Colon (tissue), 2 donors: ENCODE results near the gene CTCF.

ENCODE experiments used
- FAIRE-seq: peaks from 2 replicates; lab custom pipeline; 2012; peaks lifted over from hg19 to GRCh38; lab: Jason Lieb, UNC
- donor health status: control.
- donor health status: control.

CTCF gene

DNA sequence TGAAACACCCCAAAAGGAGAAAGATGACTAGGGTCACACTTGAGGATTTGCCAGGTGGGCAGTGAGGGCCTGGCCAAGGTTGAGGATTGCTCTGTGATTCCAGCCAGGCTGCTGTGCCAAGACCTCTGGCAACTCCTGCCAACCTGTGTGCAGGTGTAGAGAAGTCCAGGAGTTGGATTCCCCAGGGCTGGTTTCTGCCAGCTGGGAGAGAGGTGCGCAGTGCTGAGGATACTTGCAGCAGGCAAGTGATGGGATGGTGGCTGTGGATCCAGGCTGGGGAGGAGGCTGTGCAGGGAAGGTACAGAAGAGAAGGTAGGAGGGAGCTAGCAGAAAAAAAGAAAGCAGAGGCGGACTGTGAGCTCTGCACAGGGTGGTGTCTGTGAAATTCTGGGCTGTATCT lies 27.1 kb upstream of the CTCF start:
- FAIRE-seq = no peak

DNA sequence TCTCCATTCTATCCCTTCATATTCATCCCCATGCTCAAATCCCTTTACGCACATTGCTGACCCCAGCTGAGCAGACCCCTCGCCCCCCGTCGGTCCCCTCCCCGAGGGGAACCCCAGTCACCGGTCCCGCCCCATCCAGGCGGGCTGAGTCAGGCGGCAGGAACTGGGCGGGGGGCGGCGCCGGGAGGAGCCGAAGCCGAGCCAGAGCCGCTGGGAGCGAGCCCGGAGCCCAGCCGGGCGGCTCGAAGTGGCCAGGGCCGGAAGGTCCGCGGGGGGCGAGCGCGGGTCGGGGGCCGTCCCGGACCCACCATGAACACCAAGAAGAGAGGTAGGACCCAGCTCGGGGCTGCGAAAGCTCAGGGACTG lies 25.1 kb upstream of the CTCF start:
- FAIRE-seq = no peak

DNA sequence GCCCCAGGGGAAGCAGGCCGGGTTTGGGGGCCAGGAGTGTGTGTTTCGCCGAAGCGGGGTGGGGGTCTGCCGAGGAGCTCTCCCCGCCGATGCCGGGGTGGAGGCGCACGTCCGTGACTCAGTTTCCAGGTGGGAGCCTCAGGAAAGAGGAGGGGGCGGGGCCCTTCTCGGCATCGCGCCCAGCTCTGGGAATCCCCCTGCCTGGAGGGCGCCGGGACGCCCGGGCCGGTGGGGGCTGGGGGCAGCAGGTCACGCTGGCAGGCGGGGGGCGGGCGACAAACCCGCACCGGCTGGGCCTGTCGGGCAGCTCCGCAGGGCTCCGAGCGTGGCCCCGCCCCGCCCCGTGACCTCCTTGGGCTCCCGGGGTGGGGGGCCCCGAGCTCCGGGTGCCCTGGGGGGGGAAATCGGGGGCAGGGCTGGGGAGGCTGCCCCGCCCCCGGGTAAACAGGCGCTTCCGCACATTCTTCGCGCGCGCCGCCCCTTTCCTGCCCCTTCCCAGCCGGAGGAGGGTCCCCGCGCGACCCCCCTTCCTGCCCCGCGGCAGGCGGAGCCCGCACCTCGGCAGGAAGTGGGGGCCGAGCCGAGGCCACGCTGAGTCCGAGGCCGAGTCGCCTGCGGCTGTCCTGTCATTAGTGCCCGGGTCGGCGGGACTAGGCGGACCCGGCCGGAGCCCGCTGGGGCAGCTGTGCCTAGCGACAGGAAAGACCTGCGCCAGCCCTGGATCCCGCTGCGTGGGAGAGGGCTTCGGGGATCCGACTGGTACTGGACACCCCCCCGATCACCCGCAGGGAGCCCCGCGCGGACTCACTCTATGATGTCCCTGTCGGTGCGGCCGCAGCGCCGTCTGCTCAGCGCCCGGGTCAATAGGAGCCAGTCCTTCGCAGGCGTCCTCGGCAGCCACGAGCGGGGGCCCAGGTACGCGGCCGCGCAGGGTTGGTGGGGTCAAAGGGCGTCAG lies 24.4 kb upstream of the CTCF start:
- no peak for FAIRE-seq

DNA sequence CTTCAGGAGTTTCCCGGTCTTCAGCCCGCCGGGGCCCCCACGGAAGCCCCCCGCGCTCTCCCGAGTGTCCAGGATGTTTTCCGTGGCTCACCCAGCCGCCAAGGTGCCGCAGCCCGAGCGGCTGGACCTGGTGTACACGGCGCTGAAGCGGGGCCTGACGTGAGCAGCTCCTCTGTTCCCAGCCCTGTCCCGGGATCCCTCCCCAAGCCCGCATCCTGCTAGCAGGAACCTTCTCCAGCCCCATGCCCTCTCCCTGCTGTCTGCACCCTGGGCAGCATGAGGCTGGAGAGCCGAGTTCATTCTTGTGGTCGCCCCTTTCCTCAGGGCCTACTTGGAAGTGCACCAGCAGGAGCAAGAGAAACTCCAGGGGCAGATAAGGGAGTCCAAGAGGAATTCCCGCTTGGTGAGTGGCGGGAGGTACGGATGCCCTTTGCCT lies 23.6 kb upstream of the CTCF start:
- no peak for FAIRE-seq

DNA sequence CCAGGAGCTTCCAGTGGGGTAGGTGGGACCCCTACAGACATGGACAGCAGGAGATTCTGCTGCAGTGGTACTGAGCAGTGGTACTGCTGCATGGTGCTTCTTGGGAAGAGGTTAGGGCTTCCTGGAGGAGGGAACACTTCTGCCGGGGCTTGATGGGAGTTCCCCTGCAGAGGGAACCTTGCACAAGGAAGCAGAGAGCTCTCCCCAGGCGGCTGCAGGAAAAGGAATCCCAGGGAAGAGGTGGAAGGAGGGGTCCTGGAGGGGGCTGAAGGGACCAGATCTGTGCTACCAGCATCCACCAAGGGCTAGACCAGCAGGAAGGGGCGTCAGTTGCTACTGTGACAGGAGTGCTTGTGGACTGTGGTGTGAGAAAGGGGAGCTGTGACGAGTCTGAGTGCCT lies 23.1 kb upstream of the CTCF start:
- FAIRE-seq = no peak

DNA sequence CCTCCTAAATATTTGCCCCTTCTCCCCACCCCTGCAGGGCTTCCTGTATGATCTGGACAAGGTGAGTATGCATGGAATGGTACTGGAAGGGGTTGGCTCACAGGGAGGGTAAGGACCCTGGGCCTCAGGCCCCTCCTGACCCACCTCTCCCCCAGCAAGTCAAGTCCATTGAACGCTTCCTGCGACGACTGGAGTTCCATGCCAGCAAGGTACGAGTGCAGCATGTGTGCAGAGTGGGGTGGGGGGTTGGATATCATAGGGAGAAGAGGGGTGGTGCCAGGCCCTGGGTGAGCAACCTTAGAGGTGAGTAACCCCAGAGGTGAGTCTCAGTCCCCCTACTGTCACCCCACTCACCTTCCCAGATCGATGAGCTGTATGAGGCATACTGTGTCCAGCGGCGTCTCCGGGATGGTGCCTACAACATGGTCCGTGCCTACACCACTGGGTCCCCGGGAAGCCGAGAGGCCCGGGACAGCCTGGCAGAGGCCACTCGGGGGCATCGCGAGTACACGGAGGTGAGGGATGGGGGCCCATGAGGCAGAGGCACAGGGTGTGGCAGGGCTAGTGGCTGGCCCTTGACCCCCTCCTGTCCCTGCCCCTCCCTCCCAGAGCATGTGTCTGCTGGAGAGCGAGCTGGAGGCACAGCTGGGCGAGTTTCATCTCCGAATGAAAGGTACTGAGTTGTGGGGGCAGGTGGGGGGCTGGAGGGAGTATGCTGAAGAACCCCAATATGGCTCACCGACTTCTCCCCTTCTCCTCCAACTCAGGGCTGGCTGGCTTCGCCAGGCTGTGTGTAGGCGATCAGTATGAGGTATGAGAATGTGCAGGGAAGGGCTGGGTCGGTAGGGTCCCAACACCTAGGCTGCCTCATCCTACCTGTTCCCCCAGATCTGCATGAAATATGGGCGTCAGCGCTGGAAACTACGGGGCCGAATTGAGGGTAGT lies 22.4 kb upstream of the CTCF start:
- FAIRE-seq = no peak

DNA sequence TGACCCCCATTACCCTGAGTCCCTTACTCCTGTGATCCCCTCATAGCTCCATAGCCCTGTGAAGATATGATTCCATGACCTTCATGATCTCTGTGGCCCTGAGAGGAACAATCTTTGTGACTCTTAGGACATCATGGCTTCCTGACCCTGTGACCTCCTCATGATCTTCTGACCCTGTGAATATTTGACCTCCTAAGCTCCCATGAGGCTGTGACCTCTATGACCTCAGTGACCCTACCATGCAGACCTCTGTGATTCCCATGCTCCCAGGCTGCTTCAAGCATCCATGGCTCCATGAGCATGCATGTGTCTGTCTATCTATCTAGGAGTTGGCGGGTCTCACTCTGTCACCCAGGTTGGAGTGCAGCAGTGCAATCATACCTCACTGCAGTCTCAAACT lies 21.6 kb upstream of the CTCF start:
- FAIRE-seq = no peak

DNA sequence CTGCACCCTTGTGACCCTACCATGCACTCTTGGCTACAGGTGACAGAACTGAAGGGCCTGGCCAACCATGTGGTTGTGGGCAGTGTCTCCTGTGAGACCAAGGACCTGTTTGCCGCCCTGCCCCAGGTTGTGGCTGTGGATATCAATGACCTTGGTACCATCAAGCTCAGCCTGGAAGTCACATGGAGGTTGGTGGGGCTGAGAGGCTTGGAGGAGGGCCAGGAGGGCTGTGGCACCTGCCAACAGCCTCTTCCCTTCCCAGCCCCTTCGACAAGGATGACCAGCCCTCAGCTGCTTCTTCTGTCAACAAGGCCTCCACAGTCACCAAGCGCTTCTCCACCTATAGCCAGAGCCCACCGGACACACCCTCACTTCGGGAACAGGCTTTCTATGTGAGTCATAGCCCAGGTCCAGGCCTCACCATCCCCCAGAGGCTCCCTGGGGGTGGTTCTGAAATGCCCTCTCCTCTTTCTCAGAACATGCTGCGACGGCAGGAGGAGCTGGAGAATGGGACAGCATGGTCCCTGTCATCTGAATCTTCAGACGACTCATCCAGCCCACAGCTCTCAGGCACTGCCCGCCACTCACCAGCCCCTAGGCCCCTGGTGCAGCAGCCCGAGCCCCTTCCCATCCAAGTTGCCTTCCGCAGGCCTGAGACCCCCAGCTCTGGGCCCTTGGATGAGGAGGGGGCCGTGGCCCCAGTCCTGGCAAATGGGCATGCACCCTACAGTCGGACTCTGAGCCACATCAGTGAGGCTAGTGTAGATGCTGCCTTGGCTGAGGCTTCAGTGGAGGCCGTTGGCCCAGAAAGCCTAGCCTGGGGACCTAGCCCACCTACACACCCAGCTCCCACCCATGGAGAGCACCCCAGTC lies 20.7 kb upstream of the CTCF start:
- no peak for FAIRE-seq

DNA sequence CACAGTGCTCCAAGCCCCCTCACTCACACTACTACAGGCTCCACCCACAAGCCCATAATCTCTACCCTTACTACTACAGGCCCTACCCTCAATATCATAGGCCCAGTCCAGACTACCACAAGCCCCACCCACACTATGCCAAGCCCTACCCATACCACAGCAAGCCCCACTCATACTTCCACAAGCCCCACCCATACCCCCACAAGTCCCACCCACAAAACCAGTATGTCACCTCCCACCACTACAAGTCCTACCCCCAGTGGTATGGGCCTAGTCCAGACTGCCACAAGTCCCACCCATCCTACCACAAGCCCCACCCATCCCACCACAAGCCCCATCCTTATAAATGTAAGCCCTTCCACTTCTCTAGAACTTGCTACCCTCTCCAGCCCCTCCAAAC lies 19.9 kb upstream of the CTCF start:
- no peak for FAIRE-seq

DNA sequence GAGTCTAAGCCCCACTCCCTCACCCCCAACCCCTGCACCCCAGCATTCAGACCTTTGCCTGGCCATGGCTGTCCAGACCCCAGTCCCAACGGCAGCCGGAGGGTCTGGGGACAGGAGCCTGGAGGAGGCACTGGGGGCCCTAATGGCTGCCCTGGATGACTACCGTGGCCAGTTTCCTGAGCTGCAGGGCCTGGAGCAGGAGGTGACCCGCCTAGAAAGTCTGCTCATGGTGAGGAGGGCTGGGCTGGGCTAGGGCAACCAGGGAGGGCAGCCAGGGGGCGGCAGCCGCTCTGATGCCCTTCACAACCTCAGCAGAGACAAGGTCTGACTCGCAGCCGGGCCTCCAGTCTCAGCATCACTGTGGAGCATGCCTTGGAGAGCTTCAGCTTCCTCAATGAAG lies 19.3 kb upstream of the CTCF start:
- no peak for FAIRE-seq

DNA sequence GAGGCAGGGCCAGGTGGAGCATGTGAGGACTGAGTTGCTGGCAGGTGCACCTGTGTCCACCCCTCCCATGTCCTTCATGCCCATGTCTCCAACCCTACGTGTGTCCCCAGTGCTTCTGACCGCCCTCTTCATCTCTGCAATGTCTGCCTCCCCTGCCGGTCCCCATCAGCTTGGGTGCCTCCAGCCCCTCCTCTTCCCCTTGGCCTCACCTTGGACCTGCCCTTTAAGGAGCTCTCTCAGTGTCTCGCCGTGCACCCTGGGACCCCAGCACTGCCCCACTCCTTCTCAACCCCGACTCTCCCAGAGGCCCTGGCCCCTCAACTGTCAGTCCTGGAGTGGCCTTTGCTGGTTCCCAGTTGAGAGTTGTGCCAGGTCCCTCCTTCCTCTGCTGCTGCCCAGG lies 18.7 kb upstream of the CTCF start:
- FAIRE-seq = no peak

DNA sequence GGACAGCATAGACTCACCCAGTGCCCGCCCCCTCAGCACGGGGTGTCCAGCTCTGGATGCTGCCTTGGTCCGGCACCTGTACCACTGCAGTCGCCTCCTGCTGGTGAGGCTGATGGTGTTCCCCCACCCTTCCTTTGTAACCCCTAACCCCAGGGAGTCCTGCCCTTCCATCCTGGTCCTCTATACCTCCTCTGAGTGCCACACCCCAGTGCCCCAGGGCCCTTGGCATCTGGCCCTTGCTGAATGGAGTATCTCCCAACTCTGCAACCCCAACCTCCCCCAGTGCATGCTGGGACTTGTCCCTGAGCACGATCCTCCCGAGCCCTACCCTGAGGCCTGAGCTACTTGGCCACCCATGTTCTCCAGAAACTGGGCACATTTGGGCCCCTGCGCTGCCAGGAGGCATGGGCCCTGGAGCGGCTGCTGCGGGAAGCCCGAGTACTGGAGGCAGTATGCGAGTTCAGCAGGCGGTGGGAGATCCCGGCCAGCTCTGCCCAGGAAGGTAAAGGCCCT lies 17.9 kb upstream of the CTCF start:
- no peak for FAIRE-seq

DNA sequence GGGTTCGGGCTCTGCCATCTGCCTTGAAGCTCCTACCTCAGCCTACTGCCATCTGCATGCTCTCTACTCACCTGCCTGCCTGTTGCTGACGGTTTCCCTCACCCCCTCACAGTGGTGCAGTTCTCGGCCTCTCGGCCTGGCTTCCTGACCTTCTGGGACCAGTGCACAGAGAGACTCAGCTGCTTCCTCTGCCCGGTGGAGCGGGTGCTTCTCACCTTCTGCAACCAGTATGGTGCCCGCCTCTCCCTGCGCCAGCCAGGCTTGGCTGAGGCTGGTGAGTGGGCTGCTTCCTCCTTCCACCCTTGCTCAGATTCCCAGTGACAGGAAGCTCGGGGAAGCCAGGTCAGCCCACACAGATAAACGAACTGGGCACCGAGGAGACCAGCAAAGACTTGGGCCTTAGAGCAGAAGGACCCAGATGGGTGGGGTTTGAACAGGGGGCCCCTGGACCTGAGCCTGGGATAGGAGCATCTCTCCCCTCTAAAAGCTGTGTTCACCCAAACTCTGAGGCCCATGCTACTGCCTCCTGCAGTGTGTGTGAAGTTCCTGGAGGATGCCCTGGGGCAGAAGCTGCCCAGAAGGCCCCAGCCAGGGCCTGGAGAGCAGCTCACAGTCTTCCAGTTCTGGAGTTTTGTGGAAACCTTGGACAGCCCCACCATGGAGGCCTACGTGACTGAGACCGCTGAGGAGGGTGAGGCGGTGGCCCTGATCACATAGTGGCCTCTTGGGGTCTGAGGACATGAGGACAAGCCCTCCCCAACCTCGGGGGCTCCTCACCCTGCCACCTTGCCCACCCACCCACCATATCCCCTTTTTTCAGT lies 17.3 kb upstream of the CTCF start:
- no peak for FAIRE-seq

DNA sequence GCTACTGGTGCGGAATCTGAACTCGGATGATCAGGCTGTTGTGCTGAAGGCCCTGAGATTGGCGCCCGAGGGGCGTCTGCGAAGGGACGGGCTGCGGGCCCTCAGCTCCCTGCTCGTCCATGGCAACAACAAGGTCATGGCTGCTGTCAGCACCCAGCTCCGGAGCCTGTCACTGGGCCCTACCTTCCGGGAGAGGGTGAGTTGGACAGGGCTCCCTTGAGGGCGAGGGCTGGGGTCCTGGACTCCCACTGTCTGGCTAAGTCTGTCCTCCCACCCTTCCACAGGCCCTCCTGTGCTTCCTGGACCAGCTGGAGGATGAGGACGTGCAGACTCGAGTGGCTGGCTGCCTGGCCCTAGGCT lies 16.7 kb upstream of the CTCF start:
- FAIRE-seq = no peak

DNA sequence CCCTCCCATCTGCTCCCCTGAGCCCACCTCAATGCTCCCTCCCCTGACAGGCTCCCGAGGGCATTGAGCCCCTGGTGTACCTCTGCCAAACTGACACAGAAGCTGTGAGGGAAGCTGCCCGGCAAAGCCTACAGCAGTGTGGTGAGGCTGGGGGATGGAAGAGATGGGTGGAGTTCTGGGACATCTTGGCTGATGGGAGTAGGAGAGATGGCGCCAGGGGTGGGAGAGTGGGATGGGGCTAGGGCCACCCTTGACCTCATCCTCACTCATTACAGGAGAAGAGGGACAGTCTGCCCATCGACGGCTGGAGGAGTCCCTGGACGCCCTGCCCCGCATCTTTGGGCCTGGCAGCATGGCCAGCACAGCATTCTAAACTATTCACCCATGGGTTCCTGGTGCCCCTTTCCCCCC lies 16.2 kb upstream of the CTCF start:
- FAIRE-seq = no peak

DNA sequence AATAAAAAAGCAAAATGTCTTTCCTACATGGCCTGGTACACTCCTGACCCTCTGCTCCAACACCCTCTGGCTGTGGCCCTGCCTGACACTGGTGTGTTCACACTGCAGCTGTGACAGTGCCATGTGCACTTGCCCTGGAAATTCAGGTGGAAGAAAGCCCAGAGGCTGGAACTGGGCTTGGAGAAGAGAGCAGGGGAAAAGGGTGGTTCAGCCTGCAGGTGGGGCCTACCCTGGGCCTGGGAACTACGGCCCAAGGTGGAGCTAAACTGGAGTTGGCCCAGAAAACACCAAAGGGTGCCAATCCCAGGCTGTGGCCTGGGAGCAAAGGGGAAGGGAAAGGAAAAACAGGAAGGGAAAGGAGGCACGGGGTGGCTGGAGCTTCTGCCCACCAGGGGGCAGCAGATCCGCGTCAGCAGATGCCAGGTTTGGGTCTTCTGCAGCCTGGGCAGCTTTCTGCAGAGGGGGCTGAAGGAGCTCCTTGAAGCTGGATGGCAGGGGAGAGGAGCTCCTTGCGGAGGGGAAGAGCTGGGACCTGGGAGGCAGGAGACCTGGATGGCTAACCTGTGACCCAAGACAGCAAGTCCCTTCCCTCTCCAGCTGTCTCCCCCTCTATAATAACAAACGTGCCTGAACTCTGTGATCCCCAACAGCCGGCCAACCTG lies 15.4 kb upstream of the CTCF start:
- FAIRE-seq = no peak

DNA sequence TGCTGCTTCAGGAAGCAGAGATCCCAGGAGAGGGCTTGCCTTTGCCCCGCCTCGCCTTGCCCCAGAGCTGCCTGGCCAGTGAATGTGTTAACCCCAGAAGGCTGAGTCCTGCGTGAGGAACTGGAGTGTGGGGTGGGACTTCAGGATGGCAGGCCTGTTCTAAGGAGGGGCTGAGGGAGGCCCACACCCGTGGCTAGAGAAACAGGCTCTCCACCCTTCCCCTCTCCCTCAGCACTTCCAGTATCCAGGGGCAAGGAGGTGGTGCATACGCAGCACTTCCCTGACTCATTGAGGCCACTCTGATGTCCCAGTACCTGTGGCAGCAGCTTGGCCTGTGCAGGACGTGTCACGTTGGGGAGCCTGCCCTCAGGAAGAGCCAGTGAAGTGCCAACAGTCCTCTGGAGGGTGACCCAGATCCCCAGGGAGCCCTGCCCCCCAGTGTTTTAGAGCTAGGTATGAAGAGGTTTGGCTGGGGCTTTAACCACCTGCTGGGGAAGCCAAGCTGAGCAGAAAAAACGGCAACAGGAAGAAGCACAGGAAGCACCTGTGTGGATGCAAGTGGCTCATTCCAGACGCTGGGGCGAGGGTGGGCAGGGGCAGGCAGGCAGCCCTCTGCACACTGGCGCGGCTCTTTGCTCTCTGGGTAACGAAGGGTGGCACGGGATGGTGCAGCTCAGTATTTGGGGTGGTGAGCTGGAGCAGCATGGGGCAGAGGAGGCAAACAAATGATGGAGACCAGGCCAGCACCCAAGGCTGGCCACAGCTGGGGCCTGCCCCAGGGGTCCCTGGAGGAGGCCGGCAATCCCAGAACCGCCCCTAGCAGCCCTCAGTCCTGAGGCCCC lies 14.7 kb upstream of the CTCF start:
- FAIRE-seq = no peak

DNA sequence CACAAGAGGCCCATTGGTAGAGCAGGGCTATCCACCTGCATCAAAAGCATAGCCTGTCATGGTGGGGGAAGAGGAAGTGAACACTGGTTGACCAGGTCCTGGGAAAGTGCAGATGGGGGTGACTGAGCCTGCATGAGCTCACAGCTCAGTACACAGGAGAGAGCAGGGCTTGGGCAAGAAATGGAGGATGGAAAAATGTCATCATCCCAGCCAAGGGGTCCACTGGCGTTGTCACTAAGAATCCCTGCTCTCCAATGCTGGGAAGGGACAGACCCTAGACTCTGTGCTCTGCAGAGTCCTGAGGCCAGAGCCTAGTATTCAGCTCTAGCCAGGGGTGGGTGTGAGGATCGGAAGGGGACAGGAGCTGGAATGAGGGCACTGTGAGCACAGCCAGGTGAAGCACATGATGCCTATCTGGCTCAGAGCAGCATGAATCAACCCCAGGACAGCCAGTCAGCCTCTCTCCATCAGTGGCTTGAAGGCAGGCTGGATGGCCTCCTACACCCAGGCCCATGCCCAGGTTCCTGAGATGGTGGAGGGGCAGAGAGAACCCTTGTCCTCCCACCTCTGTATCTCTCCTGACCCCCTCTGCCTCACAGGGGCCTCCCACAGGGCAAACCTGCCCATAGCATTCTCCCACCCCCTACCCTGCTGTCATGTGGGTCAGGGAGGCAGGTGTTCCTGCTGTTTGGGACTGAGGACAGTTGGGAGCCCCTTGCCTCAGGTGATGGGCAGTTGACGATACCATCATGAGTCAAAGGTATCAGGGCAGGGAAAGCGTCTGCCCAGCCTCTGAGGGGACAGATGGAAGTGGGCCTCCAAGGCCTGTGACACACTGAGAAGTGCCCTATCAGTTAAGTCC lies 13.8 kb upstream of the CTCF start:
- no peak for FAIRE-seq

DNA sequence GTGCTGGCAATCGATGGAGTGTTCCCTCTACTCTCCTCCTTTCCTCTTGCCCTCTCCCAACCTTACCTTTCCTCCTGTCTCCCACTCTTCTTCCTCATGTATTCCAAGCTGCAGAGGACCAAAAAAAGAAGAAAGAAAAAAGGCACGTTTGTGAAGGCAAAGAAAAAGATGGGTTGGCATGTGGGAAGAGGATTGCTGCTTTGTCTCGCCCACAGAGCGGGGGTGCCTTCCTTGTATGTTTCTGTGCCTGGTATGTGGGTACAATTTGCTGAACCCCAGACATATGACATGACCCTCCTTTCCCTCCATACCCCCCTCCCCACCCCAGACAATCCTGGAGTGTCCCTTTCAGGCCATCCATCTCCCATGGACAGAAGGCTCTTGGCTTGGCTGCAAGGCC lies 13.1 kb upstream of the CTCF start:
- no peak for FAIRE-seq
